ENCODE data around the gene PNPLA7.
A peak's percentile ranks its signal among the peaks of the same experiment; 100 is the strongest.
"Not testable (repeated sequence)": the region's sequence is repeated elsewhere in the genome, so short reads cannot be mapped to it uniquely, and the experiment has no call there.

The PNPLA7 gene

GRCh38 chr9:137575716-137576411 is 25.7 kb upstream of the PNPLA7 start:
- DNase-seq (ENCODE audit: low read depth, low spot score), result no peak

- no peak for DNase-seq (ENCODE audit: low read depth, low spot score)
Observed at GRCh38 chr9:137575364-137575715, 25.1 kb upstream of the PNPLA7 start.

DNA sequence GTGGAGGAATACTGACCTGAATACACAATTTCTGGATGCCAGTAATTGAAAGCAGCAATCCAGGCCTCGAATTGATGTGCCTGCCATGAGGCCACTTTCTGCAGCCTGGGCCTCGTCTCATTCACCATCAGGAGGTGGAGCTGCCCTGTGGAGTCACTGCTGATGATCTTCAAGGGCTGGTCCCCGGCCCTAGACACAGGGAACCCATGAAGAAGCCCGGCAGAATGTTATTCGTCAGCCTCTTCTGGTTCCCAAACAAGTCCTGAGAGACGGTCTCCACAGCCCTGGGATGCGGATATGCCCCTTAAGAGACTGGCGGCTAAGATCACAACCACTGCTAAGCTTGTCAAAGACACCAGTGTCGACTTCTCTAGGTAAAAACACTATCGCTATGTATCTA is 24.0 kb upstream of the PNPLA7 start:
- no peak for DNase-seq (ENCODE audit: low read depth, low spot score)

DNA sequence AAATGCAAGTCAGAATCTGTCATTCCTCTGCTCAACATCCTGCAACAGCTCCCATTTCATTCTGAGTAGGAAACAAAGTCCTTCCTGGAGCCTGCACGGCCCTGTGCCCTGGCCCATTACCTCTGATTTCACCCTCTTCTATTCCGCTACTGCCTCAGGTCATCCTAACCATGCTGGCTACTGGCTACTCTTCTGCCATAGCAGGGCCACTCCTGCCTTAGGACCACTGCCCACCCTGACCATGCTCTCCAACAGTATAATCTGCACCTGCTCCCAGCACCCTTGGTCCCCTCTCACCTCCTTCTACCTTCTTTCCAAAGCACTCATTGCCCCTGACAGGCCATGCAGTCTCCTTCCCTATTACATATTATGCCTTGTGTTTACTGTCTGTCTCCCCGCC is 20.4 kb upstream of the PNPLA7 start:
- DNase-seq (ENCODE audit: low read depth, low spot score), result no peak

GRCh38 chr9:137569609-137570203 is 19.5 kb upstream of the PNPLA7 start:
- no peak for DNase-seq (ENCODE audit: low read depth, low spot score)

DNA sequence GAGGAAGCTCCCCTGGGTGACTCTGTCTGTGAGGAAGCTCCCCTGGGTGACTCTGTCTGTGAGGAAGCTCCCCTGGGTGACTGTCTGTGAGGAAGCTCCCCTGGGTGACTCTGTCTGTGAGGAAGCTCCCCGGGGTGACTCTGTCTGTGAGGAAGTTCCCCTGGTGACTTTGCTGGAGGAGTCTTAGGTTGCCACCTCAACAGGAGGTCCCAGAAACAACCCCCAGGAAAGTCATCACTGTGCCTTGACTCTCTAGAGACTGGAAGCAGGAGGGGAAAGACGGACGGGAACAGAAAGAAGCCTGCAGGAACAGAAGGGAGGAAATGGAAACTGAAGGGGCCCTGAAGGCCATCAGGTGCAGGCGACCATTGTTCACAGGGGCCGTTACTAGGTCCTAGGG is 18.2 kb upstream of the PNPLA7 start:
- DNase-seq (ENCODE audit: low read depth, low spot score), result not testable (repeated sequence)

- DNase-seq (ENCODE audit: low read depth, low spot score), result no peak
Observed at GRCh38 chr9:137564817-137565411, 14.7 kb upstream of the PNPLA7 start.

- DNase-seq (ENCODE audit: low read depth, low spot score), result no peak
Observed at GRCh38 chr9:137564134-137564533, 13.9 kb upstream of the PNPLA7 start.

DNA sequence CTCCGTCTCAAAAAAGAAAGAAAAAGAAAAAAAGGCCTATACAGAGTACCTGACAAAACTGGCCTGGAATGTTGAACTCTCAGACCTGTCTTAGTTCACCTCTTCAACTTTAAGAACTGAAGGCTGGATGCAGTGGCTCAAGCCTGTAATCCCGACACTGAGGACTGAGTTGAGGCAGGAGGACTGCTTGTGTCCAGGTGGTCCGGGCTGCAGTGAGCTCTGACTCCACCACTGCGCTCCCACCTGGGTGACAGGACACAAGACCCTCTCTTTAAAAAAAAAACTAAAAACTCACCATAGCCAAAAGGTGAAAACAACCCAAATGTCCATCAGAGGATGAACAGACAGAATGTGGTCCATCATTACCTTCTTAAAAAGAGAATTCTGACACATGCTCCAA is 7.9 kb upstream of the PNPLA7 start:
- DNase-seq (ENCODE audit: low read depth, low spot score), result no peak

- DNase-seq (ENCODE audit: low read depth, low spot score), result no peak
Observed at GRCh38 chr9:137556069-137556838, 6.1 kb upstream of the PNPLA7 start.

GRCh38 chr9:137555179-137555578 is 5.0 kb upstream of the PNPLA7 start:
- DNase-seq (ENCODE audit: low read depth, low spot score), result no peak

DNA sequence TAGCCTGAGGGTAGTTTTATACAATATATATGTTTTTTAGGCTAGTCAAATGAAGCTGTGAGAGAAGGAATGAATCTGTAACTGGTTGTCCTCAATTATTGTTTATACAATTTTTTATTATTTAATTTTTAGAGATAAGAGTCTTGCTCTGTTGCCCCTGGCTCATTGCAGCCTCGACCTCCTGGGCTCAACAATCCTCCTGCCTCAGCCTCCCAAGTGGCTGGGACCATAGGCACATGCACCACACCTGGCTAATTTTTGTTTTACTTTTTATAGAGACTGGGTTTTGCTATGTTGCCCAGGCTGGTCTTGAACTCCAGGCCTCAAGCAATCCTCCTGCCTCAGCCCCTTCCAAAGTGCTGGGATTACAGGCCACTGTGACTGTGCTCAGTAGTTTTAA is 4.1 kb upstream of the PNPLA7 start:
- DNase-seq (ENCODE audit: low read depth, low spot score), result no peak

GRCh38 chr9:137553654-137554053 is 3.5 kb upstream of the PNPLA7 start:
- not testable (repeated sequence) for DNase-seq (ENCODE audit: low read depth, low spot score)

- DNase-seq (ENCODE audit: low read depth, low spot score), result no peak
Observed at GRCh38 chr9:137552022-137552768, 2.0 kb upstream of the PNPLA7 start.

- peak; percentile 41 for DNase-seq (ENCODE audit: low read depth, low spot score)
Observed at GRCh38 chr9:137551264-137552021, 1.2 kb upstream of the PNPLA7 start, which contains the start of gene MRPL41. Gene MRPL41 (plus strand): TSS chr9:137551879. CDS start chr9:137552082, 203 bp downstream.

DNA sequence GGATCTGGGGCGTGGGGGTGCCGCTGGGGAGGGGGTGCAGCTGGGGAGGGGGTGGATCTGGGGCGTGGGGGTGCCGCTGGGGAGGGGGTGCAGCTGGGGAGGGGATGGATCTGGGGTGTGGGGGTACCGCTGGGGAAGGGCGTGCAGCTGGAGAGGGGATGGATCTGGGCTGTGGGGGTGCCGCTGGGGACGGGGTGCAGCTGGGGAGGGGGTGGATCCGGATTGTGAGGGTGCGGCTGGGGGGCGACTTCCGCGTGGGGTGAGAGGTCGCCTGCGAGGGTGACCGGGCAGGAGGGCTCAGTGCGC is 709 bp upstream of the PNPLA7 start:
- not testable (repeated sequence) for DNase-seq (ENCODE audit: low read depth, low spot score)

GRCh38 chr9:137547687-137548543 is 2.3 kb downstream of the PNPLA7 start:
- DNase-seq (ENCODE audit: low read depth, low spot score), result no peak

DNA sequence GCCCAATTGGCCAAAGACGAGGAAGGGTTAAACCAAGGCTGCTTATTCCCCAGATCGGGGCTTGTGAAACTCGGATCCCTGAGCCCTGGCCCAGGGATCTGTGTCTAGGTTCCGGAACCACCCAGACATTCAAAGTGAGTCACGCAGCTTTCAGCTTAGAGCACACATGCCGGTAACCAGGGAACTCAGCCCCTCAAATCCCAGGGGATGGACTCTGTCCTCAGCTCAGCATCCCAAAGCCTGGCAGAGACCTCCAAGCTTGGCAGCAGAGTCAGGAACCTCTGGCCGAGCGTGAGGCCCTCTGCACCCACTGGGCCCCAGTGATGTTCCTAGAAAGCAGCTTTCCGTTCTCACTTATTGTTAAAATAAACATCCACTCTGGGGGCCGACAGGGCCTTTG is 5.1 kb downstream of the PNPLA7 start:
- DNase-seq (ENCODE audit: low read depth, low spot score), result no peak

DNA sequence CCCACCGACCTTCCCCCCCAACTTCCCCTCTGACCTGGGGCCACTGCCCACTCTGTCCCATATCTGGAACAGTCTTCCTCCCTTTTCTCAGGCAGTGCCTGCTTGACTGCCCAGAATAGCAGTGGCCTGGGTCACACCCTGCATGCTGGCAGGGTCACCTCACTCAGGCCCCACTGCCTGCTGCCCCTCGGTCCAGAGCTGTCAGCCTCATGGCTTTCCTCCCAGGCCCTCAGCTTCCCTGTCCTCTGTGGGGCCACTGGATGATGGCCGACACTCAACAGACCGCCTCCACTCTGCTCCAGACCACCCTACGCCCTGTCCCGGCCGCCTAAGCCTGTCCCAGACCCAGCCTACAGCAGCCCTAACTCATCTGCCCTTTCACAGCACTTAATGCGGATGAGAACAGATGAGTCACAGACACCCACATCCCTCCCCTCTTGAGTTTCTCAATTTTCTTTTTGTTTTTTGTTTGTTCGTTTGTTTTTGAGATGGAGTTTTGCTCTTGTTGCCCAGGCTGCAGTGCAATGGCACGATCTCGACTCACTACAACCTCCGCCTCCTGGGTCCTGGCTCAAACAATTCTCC is 5.9 kb downstream of the PNPLA7 start:
- DNase-seq (ENCODE audit: low read depth, low spot score), result no peak

Measured in brain pericyte (primary cell).